Measurements from ENCODE around the gene NUDT8. TPM values are rescaled to one million over a fixed set of nuclear protein-coding genes. Genes with fewer than 3 reads are reported as not detected.

The NUDT8 gene
- total and polyA plus RNA-seq, 2 of the 8 experiments (the other 6 are each of a cell fraction or from before 2014, with no cell fraction given): 7.2 to 8.3 TPM

DNA sequence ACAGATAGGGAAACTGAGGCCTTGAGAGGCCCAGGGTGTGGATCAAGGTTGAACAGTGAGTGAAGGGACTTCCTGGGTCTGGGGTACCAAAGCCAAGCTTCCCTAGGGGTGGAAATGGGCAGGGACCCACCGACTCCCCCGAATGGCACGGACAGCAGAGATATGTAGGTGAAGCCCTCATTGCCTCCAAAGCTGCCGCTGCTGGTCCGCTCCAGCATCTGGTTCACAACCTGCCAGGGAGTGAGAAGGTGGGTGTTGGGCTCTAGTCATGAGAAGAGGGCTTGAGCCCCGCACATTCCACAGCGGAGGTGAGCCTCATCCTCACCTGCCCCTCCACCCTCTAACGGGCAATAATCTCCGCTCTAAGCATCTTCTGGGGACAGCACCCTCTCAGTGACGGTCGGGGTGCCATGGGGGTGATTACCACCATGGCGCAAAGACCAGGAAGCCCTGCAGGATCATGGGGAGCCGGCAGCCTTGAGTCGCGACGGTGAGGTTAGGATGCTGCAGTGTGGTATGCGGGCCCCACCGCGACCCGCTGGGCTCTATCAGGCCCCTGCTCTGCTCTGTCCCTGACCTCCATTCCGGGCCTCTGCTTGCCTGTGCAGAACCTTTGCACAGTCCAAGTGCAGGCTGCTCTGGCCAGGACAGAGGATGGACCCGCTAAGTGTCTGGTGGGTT lies 33.9 kb upstream of the NUDT8 start (continued):
- TF ChIP-seq, protein P1, sequence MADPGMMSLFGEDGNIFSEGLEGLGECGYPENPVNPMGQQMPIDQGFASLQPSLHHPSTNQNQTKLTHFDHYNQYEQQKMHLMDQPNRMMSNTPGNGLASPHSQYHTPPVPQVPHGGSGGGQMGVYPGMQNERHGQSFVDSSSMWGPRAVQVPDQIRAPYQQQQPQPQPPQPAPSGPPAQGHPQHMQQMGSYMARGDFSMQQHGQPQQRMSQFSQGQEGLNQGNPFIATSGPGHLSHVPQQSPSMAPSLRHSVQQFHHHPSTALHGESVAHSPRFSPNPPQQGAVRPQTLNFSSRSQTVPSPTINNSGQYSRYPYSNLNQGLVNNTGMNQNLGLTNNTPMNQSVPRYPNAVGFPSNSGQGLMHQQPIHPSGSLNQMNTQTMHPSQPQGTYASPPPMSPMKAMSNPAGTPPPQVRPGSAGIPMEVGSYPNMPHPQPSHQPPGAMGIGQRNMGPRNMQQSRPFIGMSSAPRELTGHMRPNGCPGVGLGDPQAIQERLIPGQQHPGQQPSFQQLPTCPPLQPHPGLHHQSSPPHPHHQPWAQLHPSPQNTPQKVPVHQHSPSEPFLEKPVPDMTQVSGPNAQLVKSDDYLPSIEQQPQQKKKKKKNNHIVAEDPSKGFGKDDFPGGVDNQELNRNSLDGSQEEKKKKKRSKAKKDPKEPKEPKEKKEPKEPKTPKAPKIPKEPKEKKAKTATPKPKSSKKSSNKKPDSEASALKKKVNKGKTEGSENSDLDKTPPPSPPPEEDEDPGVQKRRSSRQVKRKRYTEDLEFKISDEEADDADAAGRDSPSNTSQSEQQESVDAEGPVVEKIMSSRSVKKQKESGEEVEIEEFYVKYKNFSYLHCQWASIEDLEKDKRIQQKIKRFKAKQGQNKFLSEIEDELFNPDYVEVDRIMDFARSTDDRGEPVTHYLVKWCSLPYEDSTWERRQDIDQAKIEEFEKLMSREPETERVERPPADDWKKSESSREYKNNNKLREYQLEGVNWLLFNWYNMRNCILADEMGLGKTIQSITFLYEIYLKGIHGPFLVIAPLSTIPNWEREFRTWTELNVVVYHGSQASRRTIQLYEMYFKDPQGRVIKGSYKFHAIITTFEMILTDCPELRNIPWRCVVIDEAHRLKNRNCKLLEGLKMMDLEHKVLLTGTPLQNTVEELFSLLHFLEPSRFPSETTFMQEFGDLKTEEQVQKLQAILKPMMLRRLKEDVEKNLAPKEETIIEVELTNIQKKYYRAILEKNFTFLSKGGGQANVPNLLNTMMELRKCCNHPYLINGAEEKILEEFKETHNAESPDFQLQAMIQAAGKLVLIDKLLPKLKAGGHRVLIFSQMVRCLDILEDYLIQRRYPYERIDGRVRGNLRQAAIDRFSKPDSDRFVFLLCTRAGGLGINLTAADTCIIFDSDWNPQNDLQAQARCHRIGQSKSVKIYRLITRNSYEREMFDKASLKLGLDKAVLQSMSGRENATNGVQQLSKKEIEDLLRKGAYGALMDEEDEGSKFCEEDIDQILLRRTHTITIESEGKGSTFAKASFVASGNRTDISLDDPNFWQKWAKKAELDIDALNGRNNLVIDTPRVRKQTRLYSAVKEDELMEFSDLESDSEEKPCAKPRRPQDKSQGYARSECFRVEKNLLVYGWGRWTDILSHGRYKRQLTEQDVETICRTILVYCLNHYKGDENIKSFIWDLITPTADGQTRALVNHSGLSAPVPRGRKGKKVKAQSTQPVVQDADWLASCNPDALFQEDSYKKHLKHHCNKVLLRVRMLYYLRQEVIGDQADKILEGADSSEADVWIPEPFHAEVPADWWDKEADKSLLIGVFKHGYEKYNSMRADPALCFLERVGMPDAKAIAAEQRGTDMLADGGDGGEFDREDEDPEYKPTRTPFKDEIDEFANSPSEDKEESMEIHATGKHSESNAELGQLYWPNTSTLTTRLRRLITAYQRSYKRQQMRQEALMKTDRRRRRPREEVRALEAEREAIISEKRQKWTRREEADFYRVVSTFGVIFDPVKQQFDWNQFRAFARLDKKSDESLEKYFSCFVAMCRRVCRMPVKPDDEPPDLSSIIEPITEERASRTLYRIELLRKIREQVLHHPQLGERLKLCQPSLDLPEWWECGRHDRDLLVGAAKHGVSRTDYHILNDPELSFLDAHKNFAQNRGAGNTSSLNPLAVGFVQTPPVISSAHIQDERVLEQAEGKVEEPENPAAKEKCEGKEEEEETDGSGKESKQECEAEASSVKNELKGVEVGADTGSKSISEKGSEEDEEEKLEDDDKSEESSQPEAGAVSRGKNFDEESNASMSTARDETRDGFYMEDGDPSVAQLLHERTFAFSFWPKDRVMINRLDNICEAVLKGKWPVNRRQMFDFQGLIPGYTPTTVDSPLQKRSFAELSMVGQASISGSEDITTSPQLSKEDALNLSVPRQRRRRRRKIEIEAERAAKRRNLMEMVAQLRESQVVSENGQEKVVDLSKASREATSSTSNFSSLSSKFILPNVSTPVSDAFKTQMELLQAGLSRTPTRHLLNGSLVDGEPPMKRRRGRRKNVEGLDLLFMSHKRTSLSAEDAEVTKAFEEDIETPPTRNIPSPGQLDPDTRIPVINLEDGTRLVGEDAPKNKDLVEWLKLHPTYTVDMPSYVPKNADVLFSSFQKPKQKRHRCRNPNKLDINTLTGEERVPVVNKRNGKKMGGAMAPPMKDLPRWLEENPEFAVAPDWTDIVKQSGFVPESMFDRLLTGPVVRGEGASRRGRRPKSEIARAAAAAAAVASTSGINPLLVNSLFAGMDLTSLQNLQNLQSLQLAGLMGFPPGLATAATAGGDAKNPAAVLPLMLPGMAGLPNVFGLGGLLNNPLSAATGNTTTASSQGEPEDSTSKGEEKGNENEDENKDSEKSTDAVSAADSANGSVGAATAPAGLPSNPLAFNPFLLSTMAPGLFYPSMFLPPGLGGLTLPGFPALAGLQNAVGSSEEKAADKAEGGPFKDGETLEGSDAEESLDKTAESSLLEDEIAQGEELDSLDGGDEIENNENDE (IDR thresholded peaks at IDR 0.05; ENCODE audit: insufficient replicate concordance, low read length): no peak
- no peak for TF ChIP-seq ZNF274 (IDR thresholded peaks at IDR 0.05; ENCODE audit: borderline replicate concordance, extremely low read depth, low read length)
- no peak for TF ChIP-seq POU5F1 (IDR thresholded peaks at IDR 0.05; ENCODE audit: low read depth, low read length)
- TF ChIP-seq RAD21 (IDR thresholded peaks at IDR 0.05 in 1 of 2, conservative IDR thresholded peaks at IDR 0.05 in 1 of 2; ENCODE audit: low read depth in 2 of 2, low read length in 2 of 2): no peak
- TF ChIP-seq CEBPB (IDR thresholded peaks at IDR 0.05; ENCODE audit: low read depth, low read length): no peak
- no peak for TF ChIP-seq SP1 (IDR thresholded peaks at IDR 0.05; ENCODE audit: low read depth, low read length)
- TF ChIP-seq BCL11A (IDR thresholded peaks at IDR 0.05; ENCODE audit: low read depth in 2 of 2, low read length in 2 of 2): no peak
- TF ChIP-seq RNF2 (IDR thresholded peaks at IDR 0.05; ENCODE audit: borderline replicate concordance, low read depth, low read length, missing control alignments, poor library complexity, severe bottlenecking): no peak
- TF ChIP-seq, protein P2, sequence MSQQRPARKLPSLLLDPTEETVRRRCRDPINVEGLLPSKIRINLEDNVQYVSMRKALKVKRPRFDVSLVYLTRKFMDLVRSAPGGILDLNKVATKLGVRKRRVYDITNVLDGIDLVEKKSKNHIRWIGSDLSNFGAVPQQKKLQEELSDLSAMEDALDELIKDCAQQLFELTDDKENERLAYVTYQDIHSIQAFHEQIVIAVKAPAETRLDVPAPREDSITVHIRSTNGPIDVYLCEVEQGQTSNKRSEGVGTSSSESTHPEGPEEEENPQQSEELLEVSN (IDR thresholded peaks at IDR 0.05): no peak
